Astrocyte of the cerebellum (primary cell): ENCODE results near the gene UBE2D1.
A peak's percentile ranks its signal among the peaks of the same experiment; 100 is the strongest.

Experiments
- DNase-seq: peaks from one replicate; pipeline ENCODE4 v3.0.0-alpha.2; 2011; ENCODE audit warnings: low read depth
- H3K4me3 ChIP-seq: 2 replicates; pipeline ENCODE4 v1.5.1; 2011; ENCODE audit warnings: mild to moderate bottlenecking, low read depth, low read length, moderate library complexity
- in situ Hi-C: cut with HindIII; loops from 2 replicates; pipeline ENCODE4 v1.10.0; 2017; ENCODE audit warnings: low sequenced_read_pairs
- TF ChIP-seq, protein P1 (sequence below): IDR thresholded peaks from 2 replicates; pipeline ENCODE4 v1.5.1; 2012; ENCODE audit warnings: low read length, low read depth, moderate library complexity, mild to moderate bottlenecking; ENCODE audit errors: missing control alignments

The UBE2D1 gene

DNA sequence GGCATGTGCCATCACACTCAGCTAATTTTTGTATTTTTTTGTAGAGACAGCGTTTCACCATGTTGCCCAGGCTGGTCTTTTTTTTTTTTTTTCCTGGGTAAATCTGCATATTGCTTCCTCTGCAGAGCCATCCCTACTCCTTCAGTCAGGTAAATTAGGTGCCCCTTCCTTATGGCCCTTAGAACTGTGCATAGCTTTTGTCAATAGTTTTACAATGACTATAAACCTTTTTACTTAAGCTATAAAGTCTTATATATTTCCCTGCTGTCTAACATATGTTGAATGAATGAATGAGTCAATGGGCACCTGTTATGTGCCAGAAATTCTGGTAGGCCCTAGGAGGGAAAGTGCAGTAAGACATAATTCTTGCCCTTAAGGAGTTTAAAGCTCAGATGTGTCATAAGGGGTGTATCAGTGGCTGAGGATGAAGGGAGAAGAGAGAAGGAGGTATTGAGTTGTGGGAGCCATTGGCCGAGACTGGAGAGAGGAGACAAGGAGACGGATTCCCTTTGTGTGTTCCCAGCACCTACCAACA is 30.6 kb upstream of the UBE2D1 start:
- TF ChIP-seq, protein P1, sequence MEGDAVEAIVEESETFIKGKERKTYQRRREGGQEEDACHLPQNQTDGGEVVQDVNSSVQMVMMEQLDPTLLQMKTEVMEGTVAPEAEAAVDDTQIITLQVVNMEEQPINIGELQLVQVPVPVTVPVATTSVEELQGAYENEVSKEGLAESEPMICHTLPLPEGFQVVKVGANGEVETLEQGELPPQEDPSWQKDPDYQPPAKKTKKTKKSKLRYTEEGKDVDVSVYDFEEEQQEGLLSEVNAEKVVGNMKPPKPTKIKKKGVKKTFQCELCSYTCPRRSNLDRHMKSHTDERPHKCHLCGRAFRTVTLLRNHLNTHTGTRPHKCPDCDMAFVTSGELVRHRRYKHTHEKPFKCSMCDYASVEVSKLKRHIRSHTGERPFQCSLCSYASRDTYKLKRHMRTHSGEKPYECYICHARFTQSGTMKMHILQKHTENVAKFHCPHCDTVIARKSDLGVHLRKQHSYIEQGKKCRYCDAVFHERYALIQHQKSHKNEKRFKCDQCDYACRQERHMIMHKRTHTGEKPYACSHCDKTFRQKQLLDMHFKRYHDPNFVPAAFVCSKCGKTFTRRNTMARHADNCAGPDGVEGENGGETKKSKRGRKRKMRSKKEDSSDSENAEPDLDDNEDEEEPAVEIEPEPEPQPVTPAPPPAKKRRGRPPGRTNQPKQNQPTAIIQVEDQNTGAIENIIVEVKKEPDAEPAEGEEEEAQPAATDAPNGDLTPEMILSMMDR = no peak

DNA sequence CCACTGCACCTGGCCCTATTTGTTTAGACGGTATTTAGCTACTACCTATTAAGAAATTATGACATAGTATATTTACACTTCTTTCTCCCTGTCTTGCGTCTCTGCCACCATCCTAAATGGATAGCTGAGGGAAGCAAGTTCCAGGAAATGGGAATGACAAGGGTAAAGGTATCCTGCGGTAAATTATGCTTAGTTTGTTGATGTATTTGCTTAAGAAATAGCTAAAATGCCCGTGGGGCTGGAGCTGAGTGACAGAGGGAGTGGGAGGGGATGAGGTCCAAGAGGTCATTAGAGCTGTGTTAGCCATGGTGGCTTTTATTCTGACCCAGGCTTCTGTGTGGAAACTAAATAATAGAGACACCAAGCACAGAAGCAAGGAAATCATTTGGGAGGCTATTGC is 29.0 kb upstream of the UBE2D1 start:
- in situ Hi-C loops = no loop called here
- no peak for DNase-seq
- TF ChIP-seq, protein P1 = no peak
- no peak overlapping the region for H3K4me3 ChIP-seq

More for the DNA sequence above, 30.6 kb upstream of the UBE2D1 start:
- DNase-seq = no peak
- H3K4me3 ChIP-seq = no peak overlapping the region
- in situ Hi-C loops = loop anchor here (5.0 kb wide), 2 partner anchors 43 to 127 kb away; no protein-coding TSS in a partner anchor

DNA sequence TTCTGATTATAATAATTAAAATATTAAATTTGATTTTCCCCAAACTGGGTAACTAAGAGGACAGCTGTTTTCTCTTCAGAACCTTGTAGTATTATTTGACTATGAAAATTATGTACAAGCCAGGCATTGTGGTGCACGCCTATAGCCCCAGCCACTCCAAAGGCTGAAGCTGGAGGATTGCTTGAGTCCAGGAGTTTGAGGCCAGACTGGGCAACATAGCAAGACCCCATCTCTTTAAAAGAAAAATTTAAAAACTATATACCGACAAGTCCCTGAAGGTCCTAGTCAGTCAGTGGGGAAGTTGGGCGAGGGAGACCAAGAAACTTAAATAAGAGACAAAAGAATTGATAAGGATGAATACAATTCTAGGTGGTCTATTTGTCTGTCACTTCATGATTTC is 27.1 kb upstream of the UBE2D1 start:
- H3K4me3 ChIP-seq = no peak overlapping the region
- DNase-seq = no peak
- in situ Hi-C loops = no loop called here
- TF ChIP-seq, protein P1 = no peak

DNA sequence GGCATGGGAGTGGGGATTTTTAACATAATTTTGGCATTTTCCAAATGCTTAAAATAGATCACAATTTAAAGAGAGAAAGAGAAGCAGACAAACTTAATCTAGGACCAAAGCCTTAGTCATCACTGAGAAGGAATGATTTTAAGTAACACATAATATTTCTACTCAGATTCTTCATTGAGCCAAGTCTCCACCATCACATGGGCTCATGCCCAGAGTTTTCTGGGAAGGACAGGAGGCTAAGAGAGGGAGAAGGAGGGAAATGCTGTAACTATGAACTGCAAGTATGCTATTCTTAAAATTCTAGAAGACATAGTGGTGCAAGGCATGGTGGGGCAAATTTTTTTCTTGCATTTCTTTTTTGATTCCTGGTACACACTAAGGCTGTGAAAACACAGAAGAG is 23.8 kb upstream of the UBE2D1 start:
- DNase-seq = no peak
- TF ChIP-seq, protein P1 = no peak
- in situ Hi-C loops = no loop called here

DNA sequence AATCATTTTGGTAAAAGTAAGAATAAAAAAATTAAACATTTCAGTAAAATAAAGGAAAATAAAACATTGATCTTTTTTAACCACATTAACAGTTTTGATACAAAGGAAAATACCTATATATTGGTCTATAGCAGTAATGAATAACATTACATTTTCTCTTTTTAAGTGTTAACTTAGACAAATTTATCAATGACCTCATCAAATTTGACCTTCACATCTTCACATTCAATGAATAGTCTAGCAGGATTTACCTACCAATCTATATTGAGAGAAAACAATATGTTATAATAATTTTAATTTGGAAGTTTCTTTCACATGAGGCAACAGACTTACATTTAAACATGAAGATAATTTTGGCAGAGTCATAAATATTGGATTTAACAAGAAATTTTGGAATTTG is 17.9 kb upstream of the UBE2D1 start:
- H3K4me3 ChIP-seq = no peak overlapping the region
- TF ChIP-seq, protein P1 = no peak
- no peak for DNase-seq
- in situ Hi-C loops = no loop called here

More for the DNA sequence above, 23.8 kb upstream of the UBE2D1 start:
- no peak overlapping the region for H3K4me3 ChIP-seq

DNA sequence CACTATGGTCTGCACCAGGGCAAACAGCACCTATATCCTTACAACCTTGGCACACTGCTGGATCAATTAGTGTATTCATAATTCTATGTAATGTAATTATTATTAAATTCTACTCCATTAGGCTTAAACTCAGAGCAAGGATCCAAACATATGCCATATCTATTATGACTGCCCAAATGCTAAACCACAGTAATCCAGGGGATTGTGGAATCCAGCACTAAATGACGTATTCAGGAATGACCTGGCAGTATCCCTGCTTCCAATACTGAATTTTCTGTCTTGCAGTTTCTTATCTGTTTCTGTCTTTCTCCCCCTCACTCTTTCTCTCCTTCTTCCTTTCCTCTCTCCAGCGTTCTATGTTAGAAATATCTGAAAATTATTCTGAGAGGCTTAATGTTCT is 16.5 kb upstream of the UBE2D1 start:
- no peak overlapping the region for H3K4me3 ChIP-seq
- peak; percentile 9 for DNase-seq
- TF ChIP-seq, protein P1 = no peak
- in situ Hi-C loops = no loop called here
